Islet precursor cell (in vitro differentiated cells): ENCODE results near the gene STIL.
"Not testable (repeated sequence)": the region's sequence is repeated elsewhere in the genome, so short reads cannot be mapped to it uniquely, and the experiment has no call there.

ENCODE experiments used
- DNase-seq: peaks from one replicate; pipeline ENCODE4 v3.0.0-alpha.2; 2018

Gene STIL

GRCh38 chr1:47317841-47318240 is 3.9 kb upstream of the STIL start:
- peak; percentile 98 for DNase-seq

- DNase-seq, result no peak
Observed at GRCh38 chr1:47309427-47309826, 4.5 kb downstream of the STIL start.

GRCh38 chr1:47302472-47302871 is 11.5 kb downstream of the STIL start:
- no peak for DNase-seq

- DNase-seq, result no peak
Observed at GRCh38 chr1:47298025-47298699, 15.8 kb downstream of the STIL start.

- DNase-seq, result no peak
Observed at GRCh38 chr1:47295579-47295978, 18.4 kb downstream of the STIL start.

GRCh38 chr1:47294863-47295262 is 19.1 kb downstream of the STIL start:
- DNase-seq, result not testable (repeated sequence)

- DNase-seq, result not testable (repeated sequence)
Observed at GRCh38 chr1:47288116-47288515, 25.8 kb downstream of the STIL start.

- DNase-seq, result no peak
Observed at GRCh38 chr1:47280142-47280541, 33.8 kb downstream of the STIL start.

- no peak for DNase-seq
Observed at GRCh38 chr1:47276850-47277249, 37.1 kb downstream of the STIL start.

GRCh38 chr1:47275811-47276210 is 38.1 kb downstream of the STIL start:
- DNase-seq, result not testable (repeated sequence)

- DNase-seq, result not testable (repeated sequence)
Observed at GRCh38 chr1:47265529-47265928, 48.4 kb downstream of the STIL start.

GRCh38 chr1:47262787-47263413 is 51.0 kb downstream of the STIL start:
- no peak for DNase-seq

- DNase-seq, result no peak
Observed at GRCh38 chr1:47257224-47257623, 56.7 kb downstream of the STIL start.

- DNase-seq, result no peak
Observed at GRCh38 chr1:47252795-47253194, 61.2 kb downstream of the STIL start.

- DNase-seq, result no peak
Observed at GRCh38 chr1:47252369-47252768, 61.6 kb downstream of the STIL start.

- no peak for DNase-seq
Observed at GRCh38 chr1:47249755-47250154, 64.2 kb downstream of the STIL start.

- DNase-seq, result no peak
Observed at GRCh38 chr1:47244339-47244862, 69.5 kb downstream of the STIL start.

- no peak for DNase-seq
Observed at GRCh38 chr1:47243910-47244309, 70.0 kb downstream of the STIL start.

GRCh38 chr1:47241114-47242113 is 72.5 kb downstream of the STIL start:
- DNase-seq, result peak; percentile 44

GRCh38 chr1:47238935-47239592 is 74.9 kb downstream of the STIL start:
- no peak for DNase-seq

- DNase-seq, result no peak
Observed at GRCh38 chr1:47235806-47236205, 78.1 kb downstream of the STIL start.

- DNase-seq, result peak; percentile 73
Observed at GRCh38 chr1:47235241-47235681, 78.7 kb downstream of the STIL start.

GRCh38 chr1:47233186-47233585 is 80.8 kb downstream of the STIL start:
- DNase-seq, result no peak
